ENCODE measurements around the gene EXOC4.

Gene EXOC4

DNA sequence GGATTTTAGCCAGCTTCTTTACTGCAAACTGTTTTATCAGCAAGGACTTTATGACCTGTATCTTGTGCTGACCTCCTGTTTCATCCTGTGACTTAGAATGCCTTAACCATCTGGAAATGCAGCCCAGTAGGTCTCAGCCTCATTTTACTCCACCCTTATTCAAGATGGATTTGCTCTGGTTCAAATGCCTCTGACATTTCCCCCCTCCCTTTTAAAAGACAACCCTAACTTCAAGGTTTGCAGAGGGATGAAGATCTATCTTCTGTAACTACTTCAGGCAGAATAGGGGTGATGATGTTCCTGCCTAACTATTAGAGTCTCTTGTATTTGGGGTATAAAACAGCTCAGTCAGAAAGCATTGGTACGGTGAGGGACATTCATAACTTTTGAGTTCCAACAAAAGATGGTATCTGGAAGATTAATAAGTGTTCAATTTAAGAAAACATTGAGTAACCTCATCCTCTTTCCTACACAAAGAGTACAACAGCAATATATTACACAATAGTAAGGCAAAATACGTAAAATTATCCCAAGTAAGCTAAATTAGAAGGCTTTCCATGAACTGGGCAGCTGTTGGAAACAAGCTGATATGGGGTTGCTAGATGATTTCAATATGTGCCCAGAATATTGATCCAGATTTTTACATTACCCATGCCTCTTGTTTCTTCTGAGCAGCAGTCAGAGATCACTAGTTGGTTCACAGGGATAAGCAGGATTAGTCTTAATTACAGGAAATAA lies 834.3 kb downstream of the EXOC4 start:
- H3K36me3 ChIP-seq (ENCODE audit: control insufficient read depth in 2 of 2, insufficient read depth in 1 of 2, low read length in 2 of 2), result no peaks in the 10 kb centered on the region
- ChIA-PET CTCF (interaction anchor here (0.6 kb wide), 1 partner anchor 71 kb away, joined by 3 read pairs; no protein-coding TSS in a partner anchor), POLR2A (no interaction called here)

DNA sequence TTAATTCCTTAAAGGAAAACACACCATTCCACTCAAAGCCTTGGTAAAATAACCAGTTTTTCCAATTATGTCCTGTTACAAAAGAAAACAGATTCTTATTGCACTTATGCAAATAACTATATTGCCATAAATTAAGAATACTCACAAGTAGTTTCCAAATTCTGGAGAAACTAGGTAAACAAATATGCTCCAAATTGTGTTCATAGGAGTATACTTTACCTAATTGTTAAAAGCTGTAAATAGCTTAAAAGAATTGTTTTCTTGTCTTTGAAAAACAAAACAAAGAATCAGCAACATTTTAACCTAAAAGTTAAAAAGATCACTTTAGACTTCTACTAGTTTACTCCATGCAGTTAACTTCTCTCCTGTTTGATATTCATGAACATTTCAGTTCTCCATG lies 835.3 kb downstream of the EXOC4 start:
- Histone ChIP-seq H3K4me3 (ENCODE audit: low read depth, low read length) (no peak overlapping the region), H3K27ac (ENCODE audit: extremely low read depth, low read depth, low read length) (no peak overlapping the region), H3K36me3 (ENCODE audit: control insufficient read depth in 2 of 2, insufficient read depth in 1 of 2, low read length in 2 of 2) (no peaks in the 10 kb centered on the region), H3K9me3 (ENCODE audit: control insufficient read depth, insufficient read depth, low read depth, low read length) (no peaks in the 10 kb centered on the region), H3K4me1 (ENCODE audit: control insufficient read depth, insufficient read depth, low read length) (no peaks in the 10 kb centered on the region)
- ChIA-PET CTCF (no interaction called here), POLR2A (no interaction called here)
- TF ChIP-seq MEIS1 (CRISPR knock-in tag; IDR thresholded peaks at IDR 0.05; ENCODE audit: borderline replicate concordance), result no peak
- TF ChIP-seq, protein P1, sequence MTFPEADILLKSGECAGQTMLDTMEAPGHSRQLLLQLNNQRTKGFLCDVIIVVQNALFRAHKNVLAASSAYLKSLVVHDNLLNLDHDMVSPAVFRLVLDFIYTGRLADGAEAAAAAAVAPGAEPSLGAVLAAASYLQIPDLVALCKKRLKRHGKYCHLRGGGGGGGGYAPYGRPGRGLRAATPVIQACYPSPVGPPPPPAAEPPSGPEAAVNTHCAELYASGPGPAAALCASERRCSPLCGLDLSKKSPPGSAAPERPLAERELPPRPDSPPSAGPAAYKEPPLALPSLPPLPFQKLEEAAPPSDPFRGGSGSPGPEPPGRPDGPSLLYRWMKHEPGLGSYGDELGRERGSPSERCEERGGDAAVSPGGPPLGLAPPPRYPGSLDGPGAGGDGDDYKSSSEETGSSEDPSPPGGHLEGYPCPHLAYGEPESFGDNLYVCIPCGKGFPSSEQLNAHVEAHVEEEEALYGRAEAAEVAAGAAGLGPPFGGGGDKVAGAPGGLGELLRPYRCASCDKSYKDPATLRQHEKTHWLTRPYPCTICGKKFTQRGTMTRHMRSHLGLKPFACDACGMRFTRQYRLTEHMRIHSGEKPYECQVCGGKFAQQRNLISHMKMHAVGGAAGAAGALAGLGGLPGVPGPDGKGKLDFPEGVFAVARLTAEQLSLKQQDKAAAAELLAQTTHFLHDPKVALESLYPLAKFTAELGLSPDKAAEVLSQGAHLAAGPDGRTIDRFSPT (tag by site-specific recombination; IDR thresholded peaks at IDR 0.05), result no peak
- TF ChIP-seq ZNF184 (tag by site-specific recombination; IDR thresholded peaks at IDR 0.05), result no peak
- TF ChIP-seq, protein P2, sequence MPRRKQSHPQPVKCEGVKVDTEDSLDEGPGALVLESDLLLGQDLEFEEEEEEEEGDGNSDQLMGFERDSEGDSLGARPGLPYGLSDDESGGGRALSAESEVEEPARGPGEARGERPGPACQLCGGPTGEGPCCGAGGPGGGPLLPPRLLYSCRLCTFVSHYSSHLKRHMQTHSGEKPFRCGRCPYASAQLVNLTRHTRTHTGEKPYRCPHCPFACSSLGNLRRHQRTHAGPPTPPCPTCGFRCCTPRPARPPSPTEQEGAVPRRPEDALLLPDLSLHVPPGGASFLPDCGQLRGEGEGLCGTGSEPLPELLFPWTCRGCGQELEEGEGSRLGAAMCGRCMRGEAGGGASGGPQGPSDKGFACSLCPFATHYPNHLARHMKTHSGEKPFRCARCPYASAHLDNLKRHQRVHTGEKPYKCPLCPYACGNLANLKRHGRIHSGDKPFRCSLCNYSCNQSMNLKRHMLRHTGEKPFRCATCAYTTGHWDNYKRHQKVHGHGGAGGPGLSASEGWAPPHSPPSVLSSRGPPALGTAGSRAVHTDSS (tag by site-specific recombination; IDR thresholded peaks at IDR 0.05), result no peak
- no peak for TF ChIP-seq ZNF391 (tag by site-specific recombination; IDR thresholded peaks at IDR 0.05; ENCODE audit: borderline replicate concordance, low read depth)

More for the DNA sequence above, 834.3 kb downstream of the EXOC4 start:
- Histone ChIP-seq H3K27ac (ENCODE audit: extremely low read depth, low read depth, low read length) (no peak overlapping the region), H3K4me3 (ENCODE audit: low read depth, low read length) (no peak overlapping the region), H3K4me1 (ENCODE audit: control insufficient read depth, insufficient read depth, low read length) (no peaks in the 10 kb centered on the region), H3K9me3 (ENCODE audit: control insufficient read depth, insufficient read depth, low read depth, low read length) (no peaks in the 10 kb centered on the region)
- TF ChIP-seq SALL2 (tag by site-specific recombination; IDR thresholded peaks at IDR 0.05; ENCODE audit: borderline replicate concordance), result no peak
- no peak for TF ChIP-seq ZNF19 (tag by site-specific recombination; IDR thresholded peaks at IDR 0.05; ENCODE audit: low read depth)
- TF ChIP-seq, protein P3, sequence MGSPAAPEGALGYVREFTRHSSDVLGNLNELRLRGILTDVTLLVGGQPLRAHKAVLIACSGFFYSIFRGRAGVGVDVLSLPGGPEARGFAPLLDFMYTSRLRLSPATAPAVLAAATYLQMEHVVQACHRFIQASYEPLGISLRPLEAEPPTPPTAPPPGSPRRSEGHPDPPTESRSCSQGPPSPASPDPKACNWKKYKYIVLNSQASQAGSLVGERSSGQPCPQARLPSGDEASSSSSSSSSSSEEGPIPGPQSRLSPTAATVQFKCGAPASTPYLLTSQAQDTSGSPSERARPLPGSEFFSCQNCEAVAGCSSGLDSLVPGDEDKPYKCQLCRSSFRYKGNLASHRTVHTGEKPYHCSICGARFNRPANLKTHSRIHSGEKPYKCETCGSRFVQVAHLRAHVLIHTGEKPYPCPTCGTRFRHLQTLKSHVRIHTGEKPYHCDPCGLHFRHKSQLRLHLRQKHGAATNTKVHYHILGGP (tag by site-specific recombination; IDR thresholded peaks at IDR 0.05), result no peak
- no peak for TF ChIP-seq ZNF248 (tag by site-specific recombination; IDR thresholded peaks at IDR 0.05)
- peak; percentile 80 for TF ChIP-seq ZNF549 (tag by site-specific recombination; IDR thresholded peaks at IDR 0.05)
- no peak for TF ChIP-seq ZNF791 (tag by site-specific recombination; IDR thresholded peaks at IDR 0.05)
- TF ChIP-seq TCF7L2 (IDR thresholded peaks at IDR 0.05; ENCODE audit: borderline replicate concordance, low read depth, low read length), result no peak

DNA sequence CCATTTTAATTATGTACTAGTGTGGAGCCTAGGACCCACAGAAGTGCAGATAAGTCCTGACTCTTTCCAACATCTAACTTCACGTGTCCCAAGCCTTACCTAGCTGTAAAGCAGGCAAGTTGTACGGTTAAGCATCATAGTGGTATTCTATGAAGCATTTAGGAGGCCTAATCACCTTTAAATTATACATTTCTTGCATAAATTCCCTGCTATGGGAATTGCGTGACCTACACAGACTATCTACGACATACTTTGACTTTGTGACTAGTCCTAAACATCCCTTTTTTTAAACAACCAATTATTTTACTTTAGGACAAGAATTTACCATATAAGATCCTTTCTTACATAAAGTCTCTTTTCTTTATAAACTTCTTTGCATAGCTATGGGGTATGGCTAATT lies 836.6 kb downstream of the EXOC4 start:
- H3K4me3 ChIP-seq (ENCODE audit: low read depth, low read length), result no peak overlapping the region
- H3K9me3 ChIP-seq (ENCODE audit: control insufficient read depth, insufficient read depth, low read depth, low read length), result no peaks in the 10 kb centered on the region
- POLR2A ChIA-PET, result no interaction called here
- H3K4me1 ChIP-seq (ENCODE audit: control insufficient read depth, insufficient read depth, low read length), result no peaks in the 10 kb centered on the region
- H3K36me3 ChIP-seq (ENCODE audit: control insufficient read depth in 2 of 2, insufficient read depth in 1 of 2, low read length in 2 of 2), result no peaks in the 10 kb centered on the region
- CTCF ChIA-PET, result no interaction called here
- no peak overlapping the region for H3K27ac ChIP-seq (ENCODE audit: extremely low read depth, low read depth, low read length)
- peak; percentile 59; the same call in 1 of the 2 replicates for TF ChIP-seq ZNF549 (tag by site-specific recombination; IDR thresholded peaks at IDR 0.05)
- TF ChIP-seq KLF1 (tag by site-specific recombination; IDR thresholded peaks at IDR 0.05), result no peak
- TF ChIP-seq, protein P4, sequence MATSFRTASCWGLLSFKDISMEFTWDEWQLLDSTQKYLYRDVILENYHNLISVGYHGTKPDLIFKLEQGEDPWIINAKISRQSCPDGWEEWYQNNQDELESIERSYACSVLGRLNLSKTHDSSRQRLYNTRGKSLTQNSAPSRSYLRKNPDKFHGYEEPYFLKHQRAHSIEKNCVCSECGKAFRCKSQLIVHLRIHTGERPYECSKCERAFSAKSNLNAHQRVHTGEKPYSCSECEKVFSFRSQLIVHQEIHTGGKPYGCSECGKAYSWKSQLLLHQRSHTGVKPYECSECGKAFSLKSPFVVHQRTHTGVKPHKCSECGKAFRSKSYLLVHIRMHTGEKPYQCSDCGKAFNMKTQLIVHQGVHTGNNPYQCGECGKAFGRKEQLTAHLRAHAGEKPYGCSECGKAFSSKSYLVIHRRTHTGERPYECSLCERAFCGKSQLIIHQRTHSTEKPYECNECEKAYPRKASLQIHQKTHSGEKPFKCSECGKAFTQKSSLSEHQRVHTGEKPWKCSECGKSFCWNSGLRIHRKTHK (tag by site-specific recombination; IDR thresholded peaks at IDR 0.05), result 0 out of 2 replicates have a peak, but pooled peaks have one; percentile 33
- TF ChIP-seq ZNF223 (tag by site-specific recombination; IDR thresholded peaks at IDR 0.05), result no peak
- TF ChIP-seq, protein P5, sequence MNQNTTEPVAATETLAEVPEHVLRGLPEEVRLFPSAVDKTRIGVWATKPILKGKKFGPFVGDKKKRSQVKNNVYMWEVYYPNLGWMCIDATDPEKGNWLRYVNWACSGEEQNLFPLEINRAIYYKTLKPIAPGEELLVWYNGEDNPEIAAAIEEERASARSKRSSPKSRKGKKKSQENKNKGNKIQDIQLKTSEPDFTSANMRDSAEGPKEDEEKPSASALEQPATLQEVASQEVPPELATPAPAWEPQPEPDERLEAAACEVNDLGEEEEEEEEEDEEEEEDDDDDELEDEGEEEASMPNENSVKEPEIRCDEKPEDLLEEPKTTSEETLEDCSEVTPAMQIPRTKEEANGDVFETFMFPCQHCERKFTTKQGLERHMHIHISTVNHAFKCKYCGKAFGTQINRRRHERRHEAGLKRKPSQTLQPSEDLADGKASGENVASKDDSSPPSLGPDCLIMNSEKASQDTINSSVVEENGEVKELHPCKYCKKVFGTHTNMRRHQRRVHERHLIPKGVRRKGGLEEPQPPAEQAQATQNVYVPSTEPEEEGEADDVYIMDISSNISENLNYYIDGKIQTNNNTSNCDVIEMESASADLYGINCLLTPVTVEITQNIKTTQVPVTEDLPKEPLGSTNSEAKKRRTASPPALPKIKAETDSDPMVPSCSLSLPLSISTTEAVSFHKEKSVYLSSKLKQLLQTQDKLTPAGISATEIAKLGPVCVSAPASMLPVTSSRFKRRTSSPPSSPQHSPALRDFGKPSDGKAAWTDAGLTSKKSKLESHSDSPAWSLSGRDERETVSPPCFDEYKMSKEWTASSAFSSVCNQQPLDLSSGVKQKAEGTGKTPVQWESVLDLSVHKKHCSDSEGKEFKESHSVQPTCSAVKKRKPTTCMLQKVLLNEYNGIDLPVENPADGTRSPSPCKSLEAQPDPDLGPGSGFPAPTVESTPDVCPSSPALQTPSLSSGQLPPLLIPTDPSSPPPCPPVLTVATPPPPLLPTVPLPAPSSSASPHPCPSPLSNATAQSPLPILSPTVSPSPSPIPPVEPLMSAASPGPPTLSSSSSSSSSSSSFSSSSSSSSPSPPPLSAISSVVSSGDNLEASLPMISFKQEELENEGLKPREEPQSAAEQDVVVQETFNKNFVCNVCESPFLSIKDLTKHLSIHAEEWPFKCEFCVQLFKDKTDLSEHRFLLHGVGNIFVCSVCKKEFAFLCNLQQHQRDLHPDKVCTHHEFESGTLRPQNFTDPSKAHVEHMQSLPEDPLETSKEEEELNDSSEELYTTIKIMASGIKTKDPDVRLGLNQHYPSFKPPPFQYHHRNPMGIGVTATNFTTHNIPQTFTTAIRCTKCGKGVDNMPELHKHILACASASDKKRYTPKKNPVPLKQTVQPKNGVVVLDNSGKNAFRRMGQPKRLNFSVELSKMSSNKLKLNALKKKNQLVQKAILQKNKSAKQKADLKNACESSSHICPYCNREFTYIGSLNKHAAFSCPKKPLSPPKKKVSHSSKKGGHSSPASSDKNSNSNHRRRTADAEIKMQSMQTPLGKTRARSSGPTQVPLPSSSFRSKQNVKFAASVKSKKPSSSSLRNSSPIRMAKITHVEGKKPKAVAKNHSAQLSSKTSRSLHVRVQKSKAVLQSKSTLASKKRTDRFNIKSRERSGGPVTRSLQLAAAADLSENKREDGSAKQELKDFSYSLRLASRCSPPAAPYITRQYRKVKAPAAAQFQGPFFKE (tag by site-specific recombination; IDR thresholded peaks at IDR 0.05; ENCODE audit: borderline replicate concordance), result no peak
- 0 out of 2 replicates have a peak, but pooled peaks have one; percentile 19 for TF ChIP-seq ZNF558 (tag by site-specific recombination; IDR thresholded peaks at IDR 0.05)
- no peak for TF ChIP-seq ZNF140 (tag by site-specific recombination; IDR thresholded peaks at IDR 0.05)
